Measurements from ENCODE around the gene ATG4C.

The ATG4C gene

DNA sequence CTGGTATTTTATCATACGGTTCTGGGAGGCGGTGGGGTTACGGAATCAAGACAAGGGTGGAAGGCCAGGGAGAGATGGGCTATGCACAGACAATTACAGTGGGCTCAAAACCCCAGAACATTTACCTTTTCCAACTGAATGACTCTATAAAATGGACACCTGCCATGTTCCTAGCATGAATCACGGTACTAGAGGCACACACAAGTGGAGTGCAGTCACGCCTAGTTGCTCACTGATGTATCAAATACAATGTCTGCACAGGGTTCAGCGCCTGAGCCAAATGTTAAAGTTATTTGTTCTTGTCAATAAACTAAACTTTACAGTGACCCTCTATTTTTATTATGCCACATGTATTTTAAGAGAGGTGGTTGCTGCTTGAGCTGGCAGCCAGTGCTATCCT, 121.4 kb downstream of the ATG4C start:
- DNase-seq, result no peak
- no peak for ATAC-seq

DNA sequence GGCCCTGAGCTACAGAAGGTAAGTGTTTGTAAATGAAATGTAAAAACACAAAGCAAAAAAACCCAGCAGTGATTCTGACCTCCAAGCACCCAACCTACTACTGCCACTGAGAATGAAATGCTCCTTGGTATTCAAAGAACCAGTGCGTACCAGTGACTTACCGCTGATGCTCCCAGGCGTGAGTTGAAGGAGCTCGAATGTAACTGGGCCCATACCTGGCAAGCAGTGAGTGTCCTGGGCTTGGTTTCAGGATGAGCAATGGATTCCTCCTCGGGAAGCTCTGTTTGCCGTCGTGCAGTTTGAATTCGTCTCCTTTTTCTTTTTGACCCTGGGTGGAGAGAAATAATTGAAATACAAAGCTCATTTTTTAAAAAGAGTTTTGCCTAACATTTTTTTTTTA, 121.9 kb downstream of the ATG4C start:
- no peak for ATAC-seq

DNA sequence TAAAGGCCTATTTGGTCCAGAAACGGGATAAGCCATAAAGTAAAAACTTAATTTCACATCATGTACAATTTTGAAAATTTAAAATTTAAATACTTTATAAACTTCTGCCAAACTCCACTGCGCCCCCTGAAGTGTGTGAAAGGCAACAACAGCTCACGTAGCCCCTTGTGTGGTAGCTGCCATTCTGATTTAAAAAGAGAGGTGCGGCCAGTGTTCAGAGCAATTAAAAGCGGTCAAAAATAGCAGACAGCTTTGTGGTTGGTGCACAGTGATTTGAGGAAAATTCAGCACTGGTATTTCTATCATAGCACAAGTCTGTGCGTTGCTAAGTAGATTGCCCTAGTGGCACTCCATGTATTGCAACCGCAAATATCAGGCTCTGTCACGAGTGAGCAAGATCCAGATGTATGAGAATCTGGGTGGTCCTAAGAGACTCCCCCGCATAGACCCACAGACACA, 122.5 kb downstream of the ATG4C start:
- DNase-seq, result no peak
- ATAC-seq, result no peak

More for the DNA sequence above, 121.9 kb downstream of the ATG4C start:
- DNase-seq, result no peak

DNA sequence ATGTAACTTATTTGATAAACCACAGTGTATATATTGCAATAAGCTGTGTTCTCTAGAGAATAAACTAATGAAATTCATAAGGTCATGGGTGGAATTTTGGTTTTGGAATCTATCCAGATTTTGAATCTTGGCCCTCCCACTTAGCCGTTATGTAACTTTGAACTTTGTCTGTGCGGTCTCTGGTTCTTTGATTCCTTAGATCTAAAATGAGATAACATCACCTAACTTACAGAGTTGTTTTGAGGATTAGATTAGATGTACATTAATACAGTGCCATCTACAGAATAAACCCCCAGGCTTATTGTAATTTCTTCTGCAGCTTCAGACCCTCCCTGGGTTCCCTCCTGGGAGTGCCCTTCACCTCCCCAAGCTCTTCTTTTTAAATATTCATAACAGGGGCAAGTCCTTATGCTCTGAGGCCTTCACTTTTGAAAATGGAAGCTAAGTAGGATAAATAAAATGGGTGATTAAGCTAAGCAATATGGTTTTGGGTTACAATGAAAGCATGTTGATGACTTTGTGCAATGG, 124.3 kb downstream of the ATG4C start:
- no peak for ATAC-seq
- no peak for DNase-seq

DNA sequence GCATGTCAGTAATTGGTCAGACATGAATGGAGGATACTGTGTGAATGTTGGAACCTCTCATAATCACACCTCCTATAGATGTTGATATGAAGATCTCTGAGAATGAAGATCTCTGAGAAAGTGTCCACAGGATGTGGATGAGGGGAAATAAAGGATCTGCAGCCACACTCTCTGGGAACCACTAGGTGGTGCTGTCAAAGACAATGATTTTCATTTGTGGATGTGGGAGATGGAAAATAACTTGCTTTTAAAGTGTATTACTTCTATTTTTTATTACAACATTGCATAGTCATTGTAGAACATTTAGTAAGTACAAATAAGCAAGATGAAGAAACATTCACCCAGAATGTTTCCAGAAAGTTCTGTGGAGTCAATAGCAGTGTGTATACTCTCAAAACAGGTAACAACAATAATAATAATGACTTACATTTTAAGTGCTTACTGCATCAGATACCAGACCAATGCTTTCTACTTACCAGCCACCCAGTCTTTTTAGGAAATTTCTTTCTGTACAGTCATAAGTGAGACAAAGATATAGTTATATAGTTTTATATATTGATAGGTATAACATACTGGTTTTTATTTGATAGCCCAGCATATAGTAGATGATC, 128.2 kb downstream of the ATG4C start:
- ATAC-seq (no peak), DNase-seq (no peak)
